ENCODE data around the gene ESCO1. TPM values are rescaled to one million over a fixed set of nuclear protein-coding genes. Genes with fewer than 3 reads are reported as not detected.

The ESCO1 gene
- total and polyA plus RNA-seq, 2 of the 13 experiments (the other 11 are each of a cell fraction or from before 2014, with no cell fraction given) = 6.3 to 19.4 TPM

GRCh38 chr18:21559195-21559594 lies 41.3 kb downstream of the ESCO1 start:
- intact Hi-C loops (cut with micrococcal nuclease; ENCODE audit: unreplicated experiment) = no loop called here
- no peak for DNase-seq (ENCODE audit: low spot score)
- Histone ChIP-seq H3K27ac (ENCODE audit: extremely low read length, insufficient read depth, low read length) (no peak overlapping the region), H3K4me1 (ENCODE audit: insufficient read depth, low read length) (no peaks in the 10 kb centered on the region), H2AFZ (ENCODE audit: low read length) (no peak overlapping the region), H3K4me2 (ENCODE audit: low read depth, low read length) (no peak overlapping the region), H3K9ac (ENCODE audit: insufficient read depth, low read depth, low read length) (no peak overlapping the region), H4K20me1 (ENCODE audit: insufficient read depth, low read length) (no peaks in the 10 kb centered on the region), H3K27me3 (ENCODE audit: control insufficient read depth in 1 of 2, insufficient read depth in 2 of 2, low read length in 2 of 2) (no peaks in the 10 kb centered on the region; a peak in 1 of 5 replicates), H3K36me3 (replicated peaks in 1 of 2; ENCODE audit: control insufficient read depth in 1 of 2, insufficient read depth in 2 of 2, low read length in 2 of 2) (peaks cover 4 to 63% of the 10 kb centered on the region in 2 experiments), H3K79me2 (ENCODE audit: insufficient read depth, low read length) (no peaks in the 10 kb centered on the region), H3K4me3 (replicated peaks in 1 of 3; ENCODE audit: insufficient read depth in 1 of 3, low read depth in 2 of 3, low read length in 3 of 3) (no peak overlapping the region), H3K9me3 (ENCODE audit: low read length) (no peaks in the 10 kb centered on the region)
- ChIA-PET CTCF (ENCODE audit: low intra/inter-chr PET ratio, low total read pairs) (no interaction called here), POLR2A (no interaction called here)
- BruUV-seq (replicated peaks) = no TSS peak
- FAIRE-seq = no peak
- ATAC-seq = no peak
- TF ChIP-seq PAF1 (CRISPR knock-in tag; IDR thresholded peaks at IDR 0.05) = no peak
- no peak for TF ChIP-seq CCDC6 (CRISPR knock-in tag; IDR thresholded peaks at IDR 0.05)
- no peak for TF ChIP-seq EHMT2 (IDR thresholded peaks at IDR 0.05; ENCODE audit: borderline replicate concordance, low read depth, low read length)
- TF ChIP-seq ZNF839 (CRISPR knock-in tag; IDR thresholded peaks at IDR 0.05; ENCODE audit: borderline replicate concordance) = no peak
- TF ChIP-seq THYN1 (CRISPR knock-in tag; IDR thresholded peaks at IDR 0.05; ENCODE audit: borderline replicate concordance, low read depth) = no peak
- no peak for TF ChIP-seq MLLT10 (CRISPR knock-in tag; IDR thresholded peaks at IDR 0.05)
- TF ChIP-seq GATA4 (IDR thresholded peaks at IDR 0.05; ENCODE audit: borderline replicate concordance, low read depth) = no peak
- TF ChIP-seq ARHGAP35 (CRISPR knock-in tag; IDR thresholded peaks at IDR 0.05; ENCODE audit: borderline replicate concordance) = no peak
- TF ChIP-seq HOXA7 (CRISPR knock-in tag; IDR thresholded peaks at IDR 0.05) = no peak
- TF ChIP-seq NR3C1 (CRISPR knock-in tag; IDR thresholded peaks at IDR 0.05) = no peak
- TF ChIP-seq GTF3A (CRISPR knock-in tag; conservative IDR thresholded peaks at IDR 0.05) = no peak
- TF ChIP-seq NFYB (CRISPR knock-in tag; IDR thresholded peaks at IDR 0.05) = no peak
- TF ChIP-seq KDM5B (CRISPR knock-in tag; IDR thresholded peaks at IDR 0.05; ENCODE audit: borderline replicate concordance) = no peak
- no peak for TF ChIP-seq HNRNPL (IDR thresholded peaks at IDR 0.05; ENCODE audit: low read depth, low read length)
- TF ChIP-seq IKZF1 (IDR thresholded peaks at IDR 0.05) = no peak
- in situ Hi-C loops (cut with HindIII; ENCODE audit: extremely low pct_ligation_motif_present, low pct_unique_long_range_greater_than_20kb) = no loop called here
